Aorta (tissue), 5 donors: ENCODE data around the gene CCDC57. TPM values are rescaled to one million over a fixed set of nuclear protein-coding genes. Genes with fewer than 3 reads are reported as not detected.

Experiments used
- ATAC-seq: fragments of 200-7000 bp; cut with Tn5 transposase; one replicate; pipeline ENCODE4 v1.9.1; 2022; ENCODE audit warnings: moderate library complexity; ENCODE audit not compliant: low FRiP score
- DNase-seq, 2 donors: peaks; one replicate each; pipeline ENCODE4 v3.0.0-alpha.2; 2020
- H3K27ac ChIP-seq, 2 donors: one replicate each; pipeline ENCODE4 v1.5.1; 2013; ENCODE audit warnings: low read length in 2 of 2, mild to moderate bottlenecking in 2 of 2, moderate library complexity in 2 of 2, control low read depth in 1 of 2, inconsistent platforms in 1 of 2, low read depth in 1 of 2
- H3K27me3 ChIP-seq, 2 donors: one replicate each; pipeline ENCODE4 v1.6.1; 2013; ENCODE audit warnings: control low read depth in 1 of 2, low read length in 1 of 2, mild to moderate bottlenecking in 1 of 2, moderate library complexity in 1 of 2; ENCODE audit not compliant: insufficient read depth in 2 of 2, control insufficient read depth in 1 of 2
- H3K36me3 ChIP-seq, 2 donors: one replicate each; pipeline ENCODE4 v1.6.1; 2013; ENCODE audit warnings: control low read depth in 1 of 2, low read length in 1 of 2, mild to moderate bottlenecking in 1 of 2; ENCODE audit not compliant: insufficient read depth in 2 of 2, control insufficient read depth in 1 of 2
- H3K4me1 ChIP-seq, 2 donors: one replicate each; pipeline ENCODE4 v1.6.1; 2013; ENCODE audit warnings: low read length in 2 of 2, control low read depth in 1 of 2, mild to moderate bottlenecking in 1 of 2, moderate library complexity in 1 of 2; ENCODE audit not compliant: insufficient read depth in 2 of 2, control insufficient read depth in 1 of 2
- H3K4me3 ChIP-seq, 2 donors: one replicate each; pipeline ENCODE4 v1.5.1; 2013; ENCODE audit warnings: low read length in 2 of 2, control low read depth in 1 of 2, mild to moderate bottlenecking in 1 of 2
- H3K9me3 ChIP-seq: one replicate; pipeline ENCODE4 v1.6.1; 2013; ENCODE audit warnings: mild to moderate bottlenecking, low read length; ENCODE audit not compliant: control insufficient read depth
- WGBS, 2 donors: extraction: QIAGEN DNeasy Blood & Tissue Kit; methylation state at CpG; one replicate each; pipeline ENCODE4 v1.1.7; 2013; 5-methylcytosine and 5-hydroxymethylcytosine counted together
- intact Hi-C, 2 donors: fragments of 100-400 bp; cut with DNase I; formaldehyde crosslinking; loops; one replicate each; pipeline versions ENCODE4 v1.14.2 to v1.15.0; 2022
- polyA plus RNA-seq, 2 donors: library from polyadenylated mRNA; stranded (reverse); fragments of 200-250 nt; gene quantifications; one replicate each; pipeline ENCODE4 v1.2.3, GENCODE V29; 2013
- total RNA-seq, 2 donors: library from RNA; stranded (reverse); fragmentation: NEBNext Ultra II Directional; extraction: Animal tissue kit (Norgen Biotek cat#: 25700); gene quantifications; one replicate each; pipeline ENCODE4 v1.2.1, GENCODE V29; 2021
- donor health status: healthy with polysubstance abuse.
- donor health status: Bipolar disorder and iron deficiency.
- donor health status: DM: no; HTN: no; CAD: no.
- donor health status: DM: no; HTN: no; CAD: no.
- donor health status: DM: yes; HTN: yes; CAD: no.

The CCDC57 gene
- total and polyA plus RNA-seq, 4 donors: 17.8 to 145 (median 42.3) TPM

DNA sequence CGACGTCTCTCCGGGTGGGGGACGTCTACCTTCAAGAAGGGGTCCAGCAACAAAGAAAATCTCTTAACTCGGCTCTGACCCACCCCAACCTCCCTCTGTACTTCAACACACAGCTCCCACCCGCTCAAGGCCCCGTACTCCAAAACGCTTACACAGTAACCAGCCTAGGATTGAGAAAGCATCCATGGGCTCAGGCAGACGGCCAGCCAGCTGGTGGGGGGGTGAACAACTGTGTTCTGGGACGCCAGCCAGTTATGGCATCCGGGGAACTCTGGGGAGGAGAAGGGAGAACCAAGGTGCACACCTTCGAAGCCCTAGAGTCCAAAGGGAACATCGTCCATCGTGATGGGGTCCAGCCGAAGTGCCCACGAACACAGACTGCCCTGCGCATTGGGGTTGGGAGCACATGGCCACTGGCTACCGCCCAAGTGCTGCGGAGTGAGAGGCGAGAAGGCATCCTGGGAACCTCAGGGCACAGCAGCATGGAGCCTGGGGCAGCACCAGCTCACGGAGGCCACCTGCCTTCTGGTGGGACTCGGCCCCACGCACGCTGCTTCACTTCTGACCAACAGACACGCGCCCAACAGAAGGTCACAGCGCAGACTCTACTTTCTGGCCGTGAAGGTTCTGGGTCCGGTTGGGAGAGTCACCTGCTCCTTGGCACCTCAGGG is 30.5 kb upstream of the CCDC57 start:
- no peak overlapping the region for H3K4me3 ChIP-seq
- intact Hi-C loops: loop anchor here in 1 of 2 donors (5.0 kb wide), 1 partner anchor 36 kb away; no protein-coding TSS in a partner anchor
- WGBS, 2 donors: 39 to 40% methylated on average over 29 of the region's 29 CpGs
- DNase-seq (peak; percentile 86 to 94), ATAC-seq (no peak)
- no peaks in the 10 kb centered on the region for H3K4me1 ChIP-seq
- H3K27ac ChIP-seq: no peak overlapping the region
- H3K27me3 ChIP-seq: no peaks in the 10 kb centered on the region
- peaks cover 4 to 6% of the 10 kb centered on the region in 2 donors for H3K36me3 ChIP-seq
- H3K9me3 ChIP-seq: no peaks in the 10 kb centered on the region

DNA sequence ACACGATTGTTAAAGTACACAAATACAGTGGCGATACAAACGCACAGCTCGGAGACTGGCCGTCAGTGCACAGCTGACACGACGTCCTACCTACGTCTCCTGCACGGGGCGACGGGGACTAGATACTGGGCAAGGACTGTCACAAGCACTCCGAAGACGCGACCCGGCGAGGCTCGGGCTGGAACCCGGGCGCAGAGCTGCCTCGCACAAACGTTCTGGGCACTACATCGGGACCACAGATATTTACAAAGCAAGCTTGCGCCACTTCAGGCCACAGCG is 30.0 kb upstream of the CCDC57 start:
- no peak overlapping the region for H3K4me3 ChIP-seq

DNA sequence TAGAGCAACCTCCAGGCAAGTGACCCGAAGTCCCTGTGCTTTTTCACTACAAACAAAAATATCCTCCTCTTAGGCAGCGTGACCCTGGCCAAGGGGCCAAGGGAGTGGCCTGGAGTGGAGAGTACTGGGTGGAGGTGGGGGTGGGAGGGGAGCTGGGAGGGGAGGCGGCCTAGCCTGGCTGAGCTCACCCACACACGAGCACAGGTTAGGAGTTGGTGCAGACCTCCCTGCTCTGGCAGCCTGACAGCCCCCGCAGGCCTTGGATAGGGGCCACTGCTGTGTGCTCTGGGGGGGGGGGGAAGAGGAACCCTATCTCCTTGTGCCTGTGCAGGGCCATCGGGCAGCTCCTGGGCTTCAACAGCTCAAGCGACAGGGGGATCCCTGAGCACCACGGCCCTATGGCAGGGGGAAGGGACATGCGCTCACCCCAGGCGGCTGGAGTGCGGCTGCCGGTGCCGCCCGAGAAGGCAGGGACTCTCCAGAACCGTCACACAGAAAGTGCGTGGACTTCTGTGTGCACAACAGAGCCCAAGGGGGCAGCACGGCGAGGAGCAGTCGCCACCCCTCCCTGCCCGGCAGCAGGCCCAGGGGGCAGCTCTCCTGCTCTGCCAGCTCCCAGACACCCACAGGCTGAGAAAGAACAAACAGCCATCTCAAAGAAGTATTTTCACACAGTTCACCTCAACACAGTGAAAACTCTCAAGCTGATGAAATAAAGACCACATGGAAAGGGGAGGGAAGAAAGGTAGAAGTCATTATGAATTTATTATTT is 29.5 kb upstream of the CCDC57 start:
- intact Hi-C loops: loop anchor here in 1 of 2 donors (5.0 kb wide), 1 partner anchor 35 kb away; no protein-coding TSS in a partner anchor
- DNase-seq (peak in 1 of 2 donors; percentile 76), ATAC-seq (peak; percentile 9)
- Histone ChIP-seq H3K4me1 (no peaks in the 10 kb centered on the region), H3K36me3 (peaks cover 4% of the 10 kb centered on the region in 2 donors), H3K4me3 (no peak overlapping the region), H3K27me3 (no peaks in the 10 kb centered on the region), H3K27ac (peak overlapping the region in 1 of 2 donors; percentile 29), H3K9me3 (no peaks in the 10 kb centered on the region)
- 22 to 23% methylated on average over 19 to 20 of the region's 20 CpGs for WGBS, 2 donors

More for the DNA sequence above, 30.0 kb upstream of the CCDC57 start:
- no peak for ATAC-seq
- Histone ChIP-seq H3K27me3 (no peaks in the 10 kb centered on the region), H3K4me1 (no peaks in the 10 kb centered on the region), H3K9me3 (no peaks in the 10 kb centered on the region), H3K27ac (no peak overlapping the region), H3K36me3 (peaks cover 4 to 6% of the 10 kb centered on the region in 2 donors)
- intact Hi-C loops: loop anchor here in 1 of 2 donors (5.0 kb wide), 1 partner anchor 35 kb away; no protein-coding TSS in a partner anchor
- 72 to 74% methylated on average over 24 of the region's 24 CpGs for WGBS, 2 donors
- peak in 1 of 2 donors; percentile 77 for DNase-seq

DNA sequence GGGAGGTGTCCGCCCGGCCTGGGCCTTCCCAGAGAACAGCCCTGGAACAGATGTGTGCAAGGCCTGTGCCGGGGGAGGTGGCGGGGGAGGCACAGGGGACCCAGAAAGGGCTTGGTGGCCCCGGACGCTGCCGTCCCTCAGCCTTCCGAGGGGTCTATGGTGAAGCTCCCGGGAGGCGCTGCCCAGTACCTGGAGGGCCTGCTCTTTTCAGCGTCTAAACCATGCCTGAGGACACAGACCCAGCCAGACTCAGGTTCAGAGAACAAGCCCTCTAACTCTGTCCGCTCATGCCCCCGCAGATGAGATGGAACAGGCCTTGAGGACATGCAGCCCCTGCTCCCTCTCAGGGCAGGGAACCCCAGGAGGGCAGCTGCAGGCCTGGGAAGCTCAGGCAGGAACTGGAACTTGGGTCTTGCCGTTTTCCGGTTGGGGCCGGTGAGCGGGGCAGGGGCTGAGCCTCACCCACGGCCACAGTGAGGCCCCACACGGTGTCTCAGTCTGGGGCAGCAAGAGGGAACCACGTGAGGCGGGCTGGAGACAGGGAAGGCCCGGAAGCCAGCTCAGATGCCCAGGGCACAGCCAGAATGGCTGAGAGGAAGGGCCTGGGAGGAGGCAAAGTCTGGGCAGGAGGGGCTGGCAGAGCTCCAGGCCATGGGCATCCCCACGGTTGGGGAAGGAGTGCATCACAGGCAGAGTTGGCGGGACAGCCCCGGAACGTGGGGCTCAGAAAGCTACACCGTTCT is 28.7 kb upstream of the CCDC57 start:
- Histone ChIP-seq H3K9me3 (no peaks in the 10 kb centered on the region), H3K27me3 (no peaks in the 10 kb centered on the region), H3K36me3 (peaks cover 4% of the 10 kb centered on the region in 2 donors), H3K4me3 (no peak overlapping the region), H3K4me1 (no peaks in the 10 kb centered on the region), H3K27ac (peak overlapping the region in 1 of 2 donors; percentile 35)
- ATAC-seq (peak; percentile 58), DNase-seq (peak; percentile 93 to 94)
- intact Hi-C loops: loop anchor here in 1 of 2 donors (5.0 kb wide), 1 partner anchor 34 kb away; no protein-coding TSS in a partner anchor
- 36 to 45% methylated on average over 22 to 27 of the region's 27 CpGs for WGBS, 2 donors

DNA sequence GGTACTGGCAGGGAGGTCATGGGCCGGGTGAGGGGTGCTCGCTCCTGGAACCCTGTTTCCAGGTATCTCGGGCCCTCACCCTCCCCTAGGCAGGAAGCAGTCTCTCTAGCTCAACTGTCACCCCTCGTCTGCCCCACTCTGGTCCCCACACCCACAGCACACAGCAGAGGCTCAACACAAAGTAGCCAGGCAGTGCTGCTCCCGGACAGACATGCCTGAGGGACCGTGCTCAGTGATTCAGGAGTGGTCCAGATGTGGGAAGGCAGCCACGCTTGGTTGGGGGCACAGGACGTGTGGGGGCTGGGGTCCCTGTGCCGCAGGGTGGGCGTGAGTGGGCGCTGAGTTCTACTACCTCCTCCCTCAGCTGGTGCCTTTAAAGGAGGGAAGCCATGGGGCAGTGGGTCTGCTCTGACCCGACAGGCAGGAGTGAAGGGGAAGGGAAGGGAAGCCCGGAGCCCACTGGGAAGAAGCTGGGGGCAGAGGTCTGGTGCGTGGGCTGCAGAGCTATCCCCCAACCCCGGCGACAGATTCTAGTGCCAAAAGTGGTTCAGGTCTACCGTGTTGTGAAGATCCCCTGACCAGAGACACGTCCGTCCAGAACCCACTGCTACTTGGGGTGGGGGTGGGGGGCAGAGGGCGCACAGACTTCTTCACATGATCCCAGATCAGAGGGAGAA is 28.0 kb upstream of the CCDC57 start:
- Histone ChIP-seq H3K9me3 (no peaks in the 10 kb centered on the region), H3K27me3 (no peaks in the 10 kb centered on the region), H3K4me1 (no peaks in the 10 kb centered on the region), H3K36me3 (peaks cover 1 to 4% of the 10 kb centered on the region in 2 donors), H3K27ac (peak overlapping the region in 1 of 2 donors; percentile 4), H3K4me3 (no peak overlapping the region)
- no peak for ATAC-seq
- DNase-seq: no peak
- 80 to 81% methylated on average over 20 of the region's 20 CpGs for WGBS, 2 donors
- intact Hi-C loops: loop anchor here in 1 of 2 donors (5.0 kb wide), 1 partner anchor 33 kb away; no protein-coding TSS in a partner anchor

DNA sequence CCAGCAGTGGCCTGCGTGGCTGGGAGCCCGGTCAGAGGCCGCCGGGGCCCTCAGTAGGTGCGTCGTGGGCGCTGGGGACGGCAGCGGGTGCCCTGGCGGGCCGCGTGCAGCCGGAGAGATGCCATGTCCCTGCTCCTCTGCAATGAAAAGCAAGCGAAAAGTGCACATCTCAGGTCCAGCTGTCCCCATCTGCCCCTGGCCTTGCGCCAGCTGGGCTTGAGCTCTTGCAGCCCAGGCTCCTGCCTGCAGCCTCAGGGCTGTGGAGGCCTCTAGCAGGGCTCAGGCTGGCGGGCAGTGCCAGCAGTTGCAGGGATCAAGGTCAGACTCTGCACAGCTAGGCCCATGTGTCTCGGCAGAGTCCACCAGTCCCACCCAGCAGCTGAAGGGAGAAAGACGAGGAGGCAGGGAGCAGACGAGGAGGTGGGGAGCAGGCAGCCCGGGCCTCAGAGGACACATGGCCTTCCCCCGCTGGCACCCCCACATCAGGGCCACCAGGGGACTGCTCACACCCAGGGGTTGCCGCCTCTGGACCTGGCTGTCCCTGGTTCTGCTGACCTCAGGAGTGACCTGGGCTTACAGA is 27.4 kb upstream of the CCDC57 start:
- H3K27me3 ChIP-seq: no peaks in the 10 kb centered on the region
- H3K4me3 ChIP-seq: no peak overlapping the region
- ATAC-seq: no peak
- intact Hi-C loops: loop anchor here (5.0 kb wide), 2 partner anchors 33 to 82 kb away; no protein-coding TSS in a partner anchor
- H3K27ac ChIP-seq: no peak overlapping the region
- WGBS, 2 donors: 83 to 86% methylated on average over 22 of the region's 22 CpGs
- H3K9me3 ChIP-seq: no peaks in the 10 kb centered on the region
- DNase-seq: no peak
- peaks cover 0 to 2% of the 10 kb centered on the region in 2 donors for H3K36me3 ChIP-seq
- H3K4me1 ChIP-seq: no peaks in the 10 kb centered on the region

DNA sequence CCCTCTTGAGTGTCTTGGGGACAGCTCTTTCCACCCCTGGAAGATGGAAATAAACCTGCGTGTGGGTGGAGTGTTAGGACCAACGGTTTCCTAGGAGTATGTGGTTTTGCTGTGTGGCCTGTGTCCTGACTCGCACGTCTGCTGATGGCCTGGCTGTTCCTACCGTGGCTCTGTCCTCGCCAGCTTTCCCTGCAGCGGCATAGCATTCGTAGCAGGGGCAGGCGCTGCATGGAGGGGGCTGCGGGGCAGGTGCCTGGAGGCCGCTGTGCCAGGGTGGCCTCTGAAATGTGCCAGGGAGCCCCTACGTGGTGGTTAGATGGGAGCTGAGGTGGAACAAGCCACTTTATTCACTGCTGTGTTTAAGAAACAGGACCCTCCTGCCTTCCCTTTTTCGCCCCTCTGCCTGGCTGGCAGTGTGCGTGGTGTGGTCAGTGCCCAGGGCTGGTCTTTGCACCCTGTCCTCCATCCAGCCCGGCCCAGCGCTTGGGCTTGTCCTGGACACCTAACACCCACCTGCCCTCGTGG is 26.8 kb upstream of the CCDC57 start:
- intact Hi-C loops: loop anchor here in 1 of 2 donors (5.0 kb wide), 1 partner anchor 83 kb away; no protein-coding TSS in a partner anchor
- Histone ChIP-seq H3K4me1 (no peaks in the 10 kb centered on the region), H3K27ac (no peak overlapping the region), H3K4me3 (no peak overlapping the region), H3K36me3 (peaks cover 0 to 2% of the 10 kb centered on the region in 2 donors), H3K9me3 (no peaks in the 10 kb centered on the region), H3K27me3 (no peaks in the 10 kb centered on the region)
- no peak for DNase-seq
- ATAC-seq: no peak
- WGBS, 2 donors: 81 to 82% methylated on average over 17 of the region's 17 CpGs
